Gastrocnemius medialis (tissue), 4 donors: ENCODE measurements around the gene SPACA4.

Source experiments
- POLR2A ChIP-seq, 2 donors: fragments of 450-650 bp; IDR thresholded peaks; one replicate each; pipeline ENCODE4 v1.6.1; 2017; ENCODE audit warnings: antibody characterized with exemption in 2 of 2, mild to moderate bottlenecking in 2 of 2, moderate library complexity in 2 of 2
- TF ChIP-seq, protein P1 (sequence below), 5 experiments: fragments of 450-650 bp in 3 of 5; fragments of 200-600 bp in 2 of 5; sonication (generic) in 2 of 5; IDR thresholded peaks in 4 of 5; conservative IDR thresholded peaks in 1 of 5; 1 replicate in 4 of 5; 2 replicates in 1 of 5; pipeline ENCODE4 v1.5.1; 2016 to 2019; ENCODE audit warnings: antibody characterized with exemption in 5 of 5, mild to moderate bottlenecking in 3 of 5, moderate library complexity in 3 of 5

GRCh38 chr19:48627201-48627864 is 20.8 kb downstream of the SPACA4 start:
- TF ChIP-seq POLR2A (IDR thresholded peaks at IDR 0.05) = no peak
- TF ChIP-seq, protein P1, sequence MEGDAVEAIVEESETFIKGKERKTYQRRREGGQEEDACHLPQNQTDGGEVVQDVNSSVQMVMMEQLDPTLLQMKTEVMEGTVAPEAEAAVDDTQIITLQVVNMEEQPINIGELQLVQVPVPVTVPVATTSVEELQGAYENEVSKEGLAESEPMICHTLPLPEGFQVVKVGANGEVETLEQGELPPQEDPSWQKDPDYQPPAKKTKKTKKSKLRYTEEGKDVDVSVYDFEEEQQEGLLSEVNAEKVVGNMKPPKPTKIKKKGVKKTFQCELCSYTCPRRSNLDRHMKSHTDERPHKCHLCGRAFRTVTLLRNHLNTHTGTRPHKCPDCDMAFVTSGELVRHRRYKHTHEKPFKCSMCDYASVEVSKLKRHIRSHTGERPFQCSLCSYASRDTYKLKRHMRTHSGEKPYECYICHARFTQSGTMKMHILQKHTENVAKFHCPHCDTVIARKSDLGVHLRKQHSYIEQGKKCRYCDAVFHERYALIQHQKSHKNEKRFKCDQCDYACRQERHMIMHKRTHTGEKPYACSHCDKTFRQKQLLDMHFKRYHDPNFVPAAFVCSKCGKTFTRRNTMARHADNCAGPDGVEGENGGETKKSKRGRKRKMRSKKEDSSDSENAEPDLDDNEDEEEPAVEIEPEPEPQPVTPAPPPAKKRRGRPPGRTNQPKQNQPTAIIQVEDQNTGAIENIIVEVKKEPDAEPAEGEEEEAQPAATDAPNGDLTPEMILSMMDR (IDR thresholded peaks at IDR 0.05 in 4 of 5, conservative IDR thresholded peaks at IDR 0.05 in 1 of 5) = no peak
